GM12878 (cell line): ENCODE results near the gene ICA1L. TPM values are rescaled to one million over a fixed set of nuclear protein-coding genes. Genes with fewer than 3 reads are reported as not detected.

ENCODE experiments used
- BMI1 ChIP-seq: fragments of 450-650 bp; IDR thresholded peaks from 2 replicates; pipeline ENCODE4 v1.6.1; 2016; ENCODE audit warnings: mild to moderate bottlenecking, moderate library complexity, borderline replicate concordance
- CHD4 ChIP-seq: fragments of 200-600 bp; sonication (generic); IDR thresholded peaks from 2 replicates; pipeline ENCODE4 v1.6.1; 2016; ENCODE audit warnings: mild to moderate bottlenecking
- CUX1 ChIP-seq: IDR thresholded peaks from 2 replicates; pipeline ENCODE4 v1.6.1; 2012; ENCODE audit warnings: improper control_type of control experiment, low read depth, low read length; ENCODE audit not compliant: insufficient replicate concordance
- MEF2A ChIP-seq: IDR thresholded peaks from 2 replicates; pipeline ENCODE4 v1.6.1; 2011; ENCODE audit warnings: low read depth, mild to moderate bottlenecking, low read length, moderate library complexity; ENCODE audit not compliant: insufficient read depth
- MYB ChIP-seq: fragments of 150-350 bp; IDR thresholded peaks from 2 replicates; pipeline ENCODE4 v1.6.1; 2014; ENCODE audit warnings: mild to moderate bottlenecking, low read depth, low read length, borderline replicate concordance
- NFIC ChIP-seq: IDR thresholded peaks from 2 replicates; pipeline ENCODE4 v1.6.1; 2012; ENCODE audit warnings: low read depth, mild to moderate bottlenecking, inconsistent platforms, low read length, moderate library complexity
- RELA ChIP-seq: fragments of 450-650 bp; IDR thresholded peaks from 2 replicates; pipeline ENCODE4 v1.8.0; 2014; ENCODE audit warnings: borderline replicate concordance; ENCODE audit not compliant: partially characterized antibody
- SP1 ChIP-seq: IDR thresholded peaks from one replicate; pipeline ENCODE4 v1.6.1; 2011; ENCODE audit warnings: low read depth, low read length
- TBL1XR1 ChIP-seq: IDR thresholded peaks from 2 replicates; pipeline ENCODE4 v1.6.1; 2012; ENCODE audit warnings: low read depth, low read length, improper control_type of control experiment
- ZNF592 ChIP-seq: fragments of 450-650 bp; IDR thresholded peaks from 2 replicates; pipeline ENCODE4 v1.6.1; 2017; ENCODE audit warnings: mild to moderate bottlenecking, moderate library complexity
- ZNF622 ChIP-seq: fragments of 450-650 bp; IDR thresholded peaks from 2 replicates; pipeline ENCODE4 v1.6.1; 2017; ENCODE audit warnings: mild to moderate bottlenecking, inconsistent platforms
- polyA plus RNA-seq, 11 experiments: library from polyadenylated mRNA; depleted of rRNA in 4 of 11; unstranded in 6 of 11; stranded (reverse) in 5 of 11; fragments of >200 nt; fragmentation: Nextera tagmentation in 4 of 11; fragmentation: Illumina TruSeq in 1 of 11; extraction: Ambion mirVana in 4 of 11; extraction: Trizol in 1 of 11; gene quantifications; 1 replicate in 1 of 11; 2 replicates in 10 of 11; pipeline versions ENCODE4 v1.2.1 to v1.2.3, GENCODE V29; 2011 to 2016; ENCODE audit warnings: inconsistent platforms in 2 of 11, missing spikeins in 2 of 11, low read depth in 1 of 11
- total RNA-seq, 4 experiments: library from RNA; depleted of rRNA in 3 of 4; stranded (reverse); fragments of >200 nt in 3 of 4; fragmentation: Illumina TruSeq in 1 of 4; extraction: Trizol in 1 of 4; gene quantifications; 2 replicates each; pipeline versions ENCODE4 v1.2.1 to v1.2.3, GENCODE V29; 2013 to 2021
- TF ChIP-seq, protein P1 (sequence below): fragments of 450-650 bp; IDR thresholded peaks from 2 replicates; pipeline ENCODE4 v1.6.1; 2016; ENCODE audit warnings: mild to moderate bottlenecking, moderate library complexity, borderline replicate concordance
- TF ChIP-seq, protein P2 (sequence below): IDR thresholded peaks from 2 replicates; pipeline ENCODE4 v1.6.1; 2012; ENCODE audit warnings: low read depth, low read length, improper control_type of control experiment

ICA1L gene
- total and polyA plus RNA-seq, 10 of the 15 experiments (the other 5 are each of a cell fraction or from before 2014, with no cell fraction given) = 0.85 to 7.4 (median 3.6) TPM

DNA sequence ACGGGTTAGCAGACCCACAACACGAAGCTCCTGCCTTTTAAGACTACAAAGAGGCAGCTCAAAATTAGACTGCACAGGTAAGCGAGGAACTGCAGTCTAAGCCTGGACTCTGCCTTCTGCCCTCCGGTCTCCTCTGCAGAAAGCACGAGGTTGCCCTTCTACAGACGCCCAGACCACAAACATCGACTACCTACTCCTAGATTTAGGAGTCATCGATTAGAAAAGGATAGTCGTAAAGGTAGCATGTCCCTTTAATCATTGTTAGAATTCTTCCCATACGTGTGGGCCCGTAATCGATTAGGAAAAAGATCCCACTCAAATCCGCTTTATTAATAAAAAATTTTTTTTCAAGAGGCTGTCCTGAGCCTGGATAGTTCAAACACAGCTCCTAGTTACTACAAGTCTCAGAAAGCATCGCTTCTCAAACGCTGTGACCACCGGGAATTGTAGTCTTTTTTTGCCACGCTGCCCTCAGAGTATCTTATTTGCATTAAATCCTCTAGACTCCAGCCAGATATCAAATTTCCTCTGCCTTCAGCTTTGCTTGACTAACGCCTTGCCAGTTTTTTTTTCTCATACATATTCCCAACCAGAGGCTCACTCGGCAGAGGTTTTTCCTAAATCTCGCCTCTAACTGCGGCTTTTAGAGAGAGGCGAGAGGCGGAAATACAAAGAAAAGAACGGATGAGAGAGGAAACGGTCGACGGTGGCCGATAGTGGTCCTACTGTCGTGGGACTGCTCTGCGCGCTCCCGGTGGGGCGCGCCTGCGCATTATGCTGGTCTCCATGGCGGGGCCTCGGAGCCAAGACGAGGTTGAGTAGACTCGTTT lies 40.2 kb upstream of the ICA1L start, which contains the start of the genes CARF and WDR12 (continued):
- TF ChIP-seq CHD4 = no peak
- no peak for TF ChIP-seq ZNF592
- no peak for TF ChIP-seq MYB
- TF ChIP-seq, protein P1, sequence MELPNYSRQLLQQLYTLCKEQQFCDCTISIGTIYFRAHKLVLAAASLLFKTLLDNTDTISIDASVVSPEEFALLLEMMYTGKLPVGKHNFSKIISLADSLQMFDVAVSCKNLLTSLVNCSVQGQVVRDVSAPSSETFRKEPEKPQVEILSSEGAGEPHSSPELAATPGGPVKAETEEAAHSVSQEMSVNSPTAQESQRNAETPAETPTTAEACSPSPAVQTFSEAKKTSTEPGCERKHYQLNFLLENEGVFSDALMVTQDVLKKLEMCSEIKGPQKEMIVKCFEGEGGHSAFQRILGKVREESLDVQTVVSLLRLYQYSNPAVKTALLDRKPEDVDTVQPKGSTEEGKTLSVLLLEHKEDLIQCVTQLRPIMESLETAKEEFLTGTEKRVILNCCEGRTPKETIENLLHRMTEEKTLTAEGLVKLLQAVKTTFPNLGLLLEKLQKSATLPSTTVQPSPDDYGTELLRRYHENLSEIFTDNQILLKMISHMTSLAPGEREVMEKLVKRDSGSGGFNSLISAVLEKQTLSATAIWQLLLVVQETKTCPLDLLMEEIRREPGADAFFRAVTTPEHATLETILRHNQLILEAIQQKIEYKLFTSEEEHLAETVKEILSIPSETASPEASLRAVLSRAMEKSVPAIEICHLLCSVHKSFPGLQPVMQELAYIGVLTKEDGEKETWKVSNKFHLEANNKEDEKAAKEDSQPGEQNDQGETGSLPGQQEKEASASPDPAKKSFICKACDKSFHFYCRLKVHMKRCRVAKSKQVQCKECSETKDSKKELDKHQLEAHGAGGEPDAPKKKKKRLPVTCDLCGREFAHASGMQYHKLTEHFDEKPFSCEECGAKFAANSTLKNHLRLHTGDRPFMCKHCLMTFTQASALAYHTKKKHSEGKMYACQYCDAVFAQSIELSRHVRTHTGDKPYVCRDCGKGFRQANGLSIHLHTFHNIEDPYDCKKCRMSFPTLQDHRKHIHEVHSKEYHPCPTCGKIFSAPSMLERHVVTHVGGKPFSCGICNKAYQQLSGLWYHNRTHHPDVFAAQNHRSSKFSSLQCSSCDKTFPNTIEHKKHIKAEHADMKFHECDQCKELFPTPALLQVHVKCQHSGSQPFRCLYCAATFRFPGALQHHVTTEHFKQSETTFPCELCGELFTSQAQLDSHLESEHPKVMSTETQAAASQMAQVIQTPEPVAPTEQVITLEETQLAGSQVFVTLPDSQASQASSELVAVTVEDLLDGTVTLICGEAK = peak; percentile 85; the same call in 1 of the 2 replicates
- TF ChIP-seq, protein P2, sequence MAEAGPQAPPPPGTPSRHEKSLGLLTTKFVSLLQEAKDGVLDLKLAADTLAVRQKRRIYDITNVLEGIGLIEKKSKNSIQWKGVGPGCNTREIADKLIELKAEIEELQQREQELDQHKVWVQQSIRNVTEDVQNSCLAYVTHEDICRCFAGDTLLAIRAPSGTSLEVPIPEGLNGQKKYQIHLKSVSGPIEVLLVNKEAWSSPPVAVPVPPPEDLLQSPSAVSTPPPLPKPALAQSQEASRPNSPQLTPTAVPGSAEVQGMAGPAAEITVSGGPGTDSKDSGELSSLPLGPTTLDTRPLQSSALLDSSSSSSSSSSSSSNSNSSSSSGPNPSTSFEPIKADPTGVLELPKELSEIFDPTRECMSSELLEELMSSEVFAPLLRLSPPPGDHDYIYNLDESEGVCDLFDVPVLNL = no peak
- TF ChIP-seq SP1 = peak; percentile 19
- no peak for TF ChIP-seq NFIC
- TF ChIP-seq TBL1XR1 = no peak
- peak; percentile 47 for TF ChIP-seq RELA
- no peak for TF ChIP-seq MEF2A
- no peak for TF ChIP-seq BMI1
- TF ChIP-seq CUX1 = peak; percentile 81
- no peak for TF ChIP-seq ZNF622
